T-helper 2 cell treated with Interferon-gamma antibody and Interleukin-4, amounts not matched to agents 5 μg/mL and 100 μg/mL, for 36 hours (primary cell): ENCODE measurements around the gene RAB21.
"Not testable (repeated sequence)": the region's sequence is repeated elsewhere in the genome, so short reads cannot be mapped to it uniquely, and the experiment has no call there.

Source experiments
- DNase-seq: peaks from one replicate; pipeline ENCODE4 v3.0.0; 2021; ENCODE audit warnings: low spot score
- H3K27ac Mint-ChIP-seq: one replicate; pipeline ENCODE4 v1.8.0; 2021; ENCODE audit warnings: mild to moderate bottlenecking, mixed read lengths
- H3K27me3 Mint-ChIP-seq: one replicate; pipeline ENCODE4 v1.8.0; 2021; ENCODE audit warnings: low read depth, mixed read lengths
- H3K36me3 Mint-ChIP-seq: one replicate; pipeline ENCODE4 v1.8.0; 2021; ENCODE audit warnings: low read depth, mixed read lengths
- H3K4me1 Mint-ChIP-seq: one replicate; pipeline ENCODE4 v1.8.0; 2021; ENCODE audit warnings: low read depth, mixed read lengths
- H3K4me3 Mint-ChIP-seq: one replicate; pipeline ENCODE4 v1.8.0; 2022; ENCODE audit warnings: mild to moderate bottlenecking, moderate library complexity, mixed read lengths
- H3K9me3 Mint-ChIP-seq: one replicate; pipeline ENCODE4 v1.8.0; 2021; ENCODE audit warnings: mixed read lengths

RAB21 gene

DNA sequence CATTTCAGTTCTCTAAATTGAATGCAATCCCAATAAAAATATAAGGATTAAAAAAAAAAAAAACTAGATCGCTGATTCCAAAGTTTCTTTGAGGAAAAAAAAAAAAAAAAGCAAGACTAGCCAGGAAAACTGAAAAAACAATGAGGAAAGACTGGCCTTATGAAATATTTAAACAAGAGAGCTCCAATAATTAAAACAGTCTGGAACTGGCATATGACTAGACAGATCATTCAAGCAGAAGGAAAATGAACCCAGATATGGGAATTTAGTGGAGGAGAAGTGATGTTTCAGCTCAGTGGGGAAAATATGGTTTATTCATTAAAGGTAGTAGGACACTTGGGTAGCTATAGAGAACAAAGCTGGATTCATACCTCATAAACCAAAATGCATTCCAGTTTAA, 42.9 kb downstream of the RAB21 start:
- Mint-ChIP-seq H3K36me3 (no peaks in the 10 kb centered on the region), H3K27me3 (no peaks in the 10 kb centered on the region), H3K27ac (no peak overlapping the region), H3K9me3 (no peaks in the 10 kb centered on the region), H3K4me3 (no peak overlapping the region), H3K4me1 (no peaks in the 10 kb centered on the region)
- DNase-seq = no peak

GRCh38 chr12:71799106-71799505, 44.4 kb downstream of the RAB21 start:
- no peaks in the 10 kb centered on the region for H3K36me3 Mint-ChIP-seq
- H3K27ac Mint-ChIP-seq = no peak overlapping the region
- DNase-seq = no peak
- H3K4me1 Mint-ChIP-seq = no peaks in the 10 kb centered on the region
- H3K9me3 Mint-ChIP-seq = no peaks in the 10 kb centered on the region
- H3K4me3 Mint-ChIP-seq = no peak overlapping the region
- H3K27me3 Mint-ChIP-seq = peaks cover 3% of the 10 kb centered on the region

DNA sequence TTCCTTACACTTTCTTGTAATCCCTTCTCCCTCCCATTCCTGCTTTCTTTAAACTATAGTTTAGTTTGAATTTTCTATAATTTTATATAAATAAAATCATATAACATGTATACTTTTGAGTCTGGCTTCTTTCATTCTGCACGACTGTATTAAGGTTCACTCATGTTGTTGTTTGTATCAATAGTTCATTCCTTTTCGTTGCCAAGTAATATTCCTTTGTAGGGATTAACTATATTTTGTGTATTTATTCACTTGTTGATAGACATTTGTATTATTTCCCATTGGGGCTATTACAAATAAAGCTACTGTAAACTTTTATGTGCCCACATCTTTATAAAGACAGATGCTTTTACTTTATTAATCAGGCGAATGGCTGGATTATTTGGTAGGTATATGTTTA, 45.5 kb downstream of the RAB21 start:
- DNase-seq = no peak
- H3K27ac Mint-ChIP-seq = no peak overlapping the region
- no peaks in the 10 kb centered on the region for H3K4me1 Mint-ChIP-seq
- H3K9me3 Mint-ChIP-seq = no peaks in the 10 kb centered on the region
- no peak overlapping the region for H3K4me3 Mint-ChIP-seq
- peaks cover 3% of the 10 kb centered on the region for H3K27me3 Mint-ChIP-seq
- H3K36me3 Mint-ChIP-seq = no peaks in the 10 kb centered on the region

DNA sequence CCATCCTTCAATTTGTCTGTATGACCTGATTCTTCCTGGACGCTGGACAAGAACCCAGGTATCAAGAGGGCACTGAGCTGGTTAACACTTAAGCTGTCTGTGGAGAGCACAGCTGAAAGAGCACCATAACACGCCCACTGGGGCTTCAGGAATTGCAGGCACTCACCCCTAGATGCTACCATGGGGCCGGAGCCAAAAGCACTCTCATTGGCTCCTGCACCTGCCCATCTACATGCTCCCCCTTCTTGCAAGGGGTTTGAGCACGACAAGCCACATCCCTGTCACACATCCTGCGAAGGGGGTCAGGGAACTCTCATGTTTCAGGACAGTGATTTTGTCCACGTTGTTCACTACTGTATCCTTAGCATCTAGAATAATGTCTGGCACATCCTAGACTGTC, 49.8 kb downstream of the RAB21 start:
- Mint-ChIP-seq H3K27ac (no peak overlapping the region), H3K9me3 (no peaks in the 10 kb centered on the region), H3K4me1 (no peaks in the 10 kb centered on the region), H3K4me3 (no peak overlapping the region), H3K27me3 (peaks cover 24% of the 10 kb centered on the region), H3K36me3 (no peaks in the 10 kb centered on the region)
- no peak for DNase-seq

DNA sequence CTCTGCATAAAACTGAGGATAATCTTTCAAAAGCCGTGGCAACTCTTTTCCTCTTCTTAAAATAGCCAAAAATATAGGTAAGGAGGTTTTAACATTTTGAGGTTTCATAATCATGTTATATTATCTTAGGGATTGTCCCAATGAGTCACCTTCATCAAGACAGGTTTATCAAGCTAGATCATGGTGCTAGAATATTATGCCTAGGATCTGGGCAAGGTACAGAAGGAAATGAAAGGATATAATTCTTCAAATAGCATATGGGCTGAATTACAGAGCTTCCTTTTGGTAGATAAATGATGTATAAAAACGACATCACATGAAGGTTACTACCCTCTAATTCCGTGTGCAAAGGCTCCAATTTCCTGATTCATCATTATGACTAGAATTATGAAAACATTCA, 56.3 kb downstream of the RAB21 start:
- Mint-ChIP-seq H3K27ac (no peak overlapping the region), H3K36me3 (no peaks in the 10 kb centered on the region), H3K9me3 (no peaks in the 10 kb centered on the region), H3K4me1 (no peaks in the 10 kb centered on the region), H3K4me3 (no peak overlapping the region), H3K27me3 (peaks cover 29% of the 10 kb centered on the region)
- DNase-seq = no peak

- not testable (repeated sequence) for H3K27me3 Mint-ChIP-seq, H3K36me3 Mint-ChIP-seq, H3K4me3 Mint-ChIP-seq, H3K9me3 Mint-ChIP-seq, H3K27ac Mint-ChIP-seq, H3K4me1 Mint-ChIP-seq, DNase-seq
These were observed 60.6 kb downstream of the RAB21 start for GRCh38 chr12:71815242-71815641.

DNA sequence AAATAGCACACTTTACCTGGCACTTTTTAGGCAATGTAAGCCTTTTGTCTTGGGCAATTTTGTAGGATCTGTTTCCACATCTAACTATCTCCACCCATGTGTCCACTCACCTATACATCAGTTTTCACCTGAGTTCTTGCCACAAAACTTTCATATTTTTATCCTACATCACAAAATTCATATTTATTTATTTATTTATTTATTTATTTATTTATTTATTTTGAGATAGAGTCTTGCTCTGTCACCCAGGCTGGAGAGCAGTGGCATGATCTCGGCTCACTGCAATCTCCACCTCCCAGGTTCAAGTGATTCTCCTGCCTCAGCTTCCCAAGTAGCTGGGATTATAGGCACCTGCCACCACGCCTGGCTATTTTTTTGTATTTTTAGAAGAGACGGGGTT, 67.4 kb downstream of the RAB21 start:
- not testable (repeated sequence) for H3K27me3 Mint-ChIP-seq, H3K4me1 Mint-ChIP-seq, DNase-seq

DNA sequence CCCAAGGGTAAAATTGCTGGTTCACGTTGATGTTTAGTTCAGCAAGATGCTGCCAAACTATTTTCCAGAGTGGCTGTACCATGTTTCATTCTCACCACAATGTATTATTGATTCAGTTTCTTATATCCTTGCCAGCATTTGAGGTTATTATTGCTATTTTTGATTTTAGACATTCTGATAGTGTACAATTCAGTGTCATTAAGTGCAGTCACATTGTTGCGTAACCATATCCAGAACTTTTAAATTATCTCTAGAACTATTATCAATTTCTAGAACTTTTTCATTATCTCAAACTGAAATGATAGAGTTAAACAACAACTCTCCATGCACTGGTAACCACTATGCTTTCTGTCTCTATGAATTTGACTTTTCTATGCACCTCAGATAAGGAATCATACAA, 74.2 kb downstream of the RAB21 start:
- Mint-ChIP-seq H3K36me3 (no peaks in the 10 kb centered on the region), H3K4me3 (no peak overlapping the region), H3K27me3 (peaks cover 14% of the 10 kb centered on the region), H3K27ac (no peak overlapping the region), H3K4me1 (no peaks in the 10 kb centered on the region), H3K9me3 (no peaks in the 10 kb centered on the region)
- no peak for DNase-seq

More for the DNA sequence above, 67.4 kb downstream of the RAB21 start:
- not testable (repeated sequence) for H3K36me3 Mint-ChIP-seq, H3K27ac Mint-ChIP-seq, H3K9me3 Mint-ChIP-seq, H3K4me3 Mint-ChIP-seq

GRCh38 chr12:71837356-71837755, 82.7 kb downstream of the RAB21 start:
- Mint-ChIP-seq H3K27me3 (peaks cover 4% of the 10 kb centered on the region), H3K4me3 (no peak overlapping the region), H3K27ac (no peak overlapping the region), H3K4me1 (peaks cover 21% of the 10 kb centered on the region), H3K36me3 (peaks cover 15% of the 10 kb centered on the region), H3K9me3 (no peaks in the 10 kb centered on the region)
- DNase-seq = no peak

DNA sequence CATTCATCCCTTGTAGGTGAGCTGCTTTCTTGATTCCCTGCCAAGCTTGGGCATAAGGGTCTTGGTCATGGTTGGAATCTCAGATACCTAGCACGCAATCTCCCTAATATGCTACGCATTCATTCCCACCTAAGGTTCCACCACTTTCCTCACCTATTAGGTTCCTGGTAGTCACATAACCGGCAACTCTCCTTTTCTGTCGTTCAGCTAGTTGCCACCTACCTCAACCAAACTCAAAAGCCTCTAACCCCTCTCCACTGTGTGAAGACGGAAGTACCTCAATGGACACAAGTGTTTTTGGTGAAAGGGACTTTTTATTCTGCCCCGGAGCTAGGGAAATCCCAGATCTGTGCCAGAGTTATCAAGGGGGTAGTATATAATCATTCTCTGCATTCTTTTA, 83.6 kb downstream of the RAB21 start:
- H3K36me3 Mint-ChIP-seq = peaks cover 15% of the 10 kb centered on the region

GRCh38 chr12:71838676-71839075, 84.0 kb downstream of the RAB21 start:
- no peaks in the 10 kb centered on the region for H3K9me3 Mint-ChIP-seq
- H3K4me3 Mint-ChIP-seq = peak overlapping the region; percentile 96
- no peak for DNase-seq
- peak overlapping the region; percentile 98 for H3K27ac Mint-ChIP-seq
- no peaks in the 10 kb centered on the region for H3K27me3 Mint-ChIP-seq
- H3K36me3 Mint-ChIP-seq = peaks cover 15% of the 10 kb centered on the region
- peaks cover 21% of the 10 kb centered on the region for H3K4me1 Mint-ChIP-seq

More for the DNA sequence above, 83.6 kb downstream of the RAB21 start:
- DNase-seq = no peak
- H3K4me1 Mint-ChIP-seq = peaks cover 21% of the 10 kb centered on the region
- H3K4me3 Mint-ChIP-seq = peak overlapping the region; percentile 15
- peak overlapping the region; percentile 73 for H3K27ac Mint-ChIP-seq
- no peaks in the 10 kb centered on the region for H3K27me3 Mint-ChIP-seq
- H3K9me3 Mint-ChIP-seq = no peaks in the 10 kb centered on the region

DNA sequence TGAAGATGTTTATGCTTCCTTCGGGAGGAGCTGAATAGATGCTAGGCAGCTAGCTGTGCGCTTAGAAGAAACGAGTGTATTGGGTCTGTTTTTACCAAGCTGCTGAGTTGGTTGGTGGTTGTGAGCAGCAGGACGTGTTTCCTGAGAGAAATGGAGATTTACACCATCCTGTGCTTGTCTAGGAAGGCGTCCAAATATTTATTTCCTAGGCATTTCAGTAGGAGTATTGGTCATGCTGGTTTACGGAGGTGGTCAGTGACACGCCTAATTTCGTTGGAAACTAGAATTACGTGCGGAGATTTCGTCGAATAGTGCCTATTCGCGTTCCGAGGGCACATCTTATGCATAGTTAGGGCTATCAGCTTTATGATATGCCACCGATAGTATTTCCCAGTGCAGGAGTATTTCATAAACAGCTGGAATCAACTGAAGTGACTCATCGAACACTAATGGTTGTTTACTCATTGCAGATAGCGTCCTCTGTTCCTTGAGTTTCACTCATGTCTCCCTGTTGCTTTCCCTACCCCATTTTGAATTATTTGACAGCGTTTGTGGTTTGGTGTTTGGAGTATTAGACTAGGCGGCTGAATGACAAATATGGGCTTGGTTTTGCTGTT, 85.7 kb downstream of the RAB21 start:
- H3K36me3 Mint-ChIP-seq = peaks cover 15% of the 10 kb centered on the region
- peak; percentile 5 for DNase-seq
- H3K4me1 Mint-ChIP-seq = peaks cover 21% of the 10 kb centered on the region
- no peaks in the 10 kb centered on the region for H3K27me3 Mint-ChIP-seq
- H3K4me3 Mint-ChIP-seq = peak overlapping the region; percentile 96
- no peaks in the 10 kb centered on the region for H3K9me3 Mint-ChIP-seq
- H3K27ac Mint-ChIP-seq = peak overlapping the region; percentile 98

- peaks cover 28% of the 10 kb centered on the region for H3K36me3 Mint-ChIP-seq
- peaks cover 8% of the 10 kb centered on the region for H3K4me1 Mint-ChIP-seq
- no peak for DNase-seq
- H3K9me3 Mint-ChIP-seq = peaks cover 7% of the 10 kb centered on the region
- no peaks in the 10 kb centered on the region for H3K27me3 Mint-ChIP-seq
- H3K27ac Mint-ChIP-seq = no peak overlapping the region
- H3K4me3 Mint-ChIP-seq = no peak overlapping the region
These were observed 91.8 kb downstream of the RAB21 start for GRCh38 chr12:71846322-71846940.

DNA sequence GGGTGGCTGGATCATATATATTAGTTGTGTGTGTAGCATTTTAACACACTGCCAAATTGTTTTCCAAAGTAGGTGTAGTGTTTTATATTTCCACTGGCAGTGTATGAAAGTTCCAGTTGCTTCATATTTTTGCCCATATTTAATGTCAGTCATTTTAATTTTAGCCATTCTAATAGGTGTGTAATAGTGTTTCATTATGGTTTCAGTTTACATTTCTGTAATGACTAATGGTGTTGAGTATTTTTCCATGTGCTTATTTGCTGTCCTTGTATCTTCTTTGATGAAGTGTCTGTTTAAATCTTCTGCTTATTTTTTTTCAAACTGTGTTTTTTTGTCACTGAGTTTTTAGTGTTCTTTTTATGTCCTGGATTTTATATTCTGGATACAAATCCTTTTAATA, 93.5 kb downstream of the RAB21 start:
- peaks cover 14% of the 10 kb centered on the region for H3K9me3 Mint-ChIP-seq

More for the DNA sequence above, 93.5 kb downstream of the RAB21 start:
- H3K36me3 Mint-ChIP-seq = peaks cover 37% of the 10 kb centered on the region
- H3K4me3 Mint-ChIP-seq = no peak overlapping the region
- H3K4me1 Mint-ChIP-seq = peaks cover 4% of the 10 kb centered on the region
- no peak overlapping the region for H3K27ac Mint-ChIP-seq
- DNase-seq = no peak
- no peaks in the 10 kb centered on the region for H3K27me3 Mint-ChIP-seq
